Stimulated activated CD8-positive, alpha-beta memory T cell treated with anti-CD3 and anti-CD28 coated beads, Interleukin-15, amount 100 ng/mL, for 1 hour (primary cell): ENCODE results near the gene VAMP2.

Source experiments
- DNase-seq: peaks from one replicate; pipeline ENCODE4 v3.0.0-alpha.2; 2020; ENCODE audit warnings: low read depth

VAMP2 gene

GRCh38 chr17:8162233-8162996, at the start of gene VAMP2:
Gene VAMP2, minus strand, starts transcription at chr17:8162948. Its CDS starts 69 bp downstream, at chr17:8162879.
- peak; percentile 62 for DNase-seq

GRCh38 chr17:8210761-8211458, 48.2 kb upstream of the VAMP2 start:
- DNase-seq = no peak

GRCh38 chr17:8209907-8210760, 47.4 kb upstream of the VAMP2 start, which contains the start of gene AURKB:
Gene AURKB, minus strand, starts transcription at chr17:8210575. Its CDS starts 351 bp downstream, at chr17:8210224.
- DNase-seq = peak; percentile 83

- DNase-seq = no peak
Observed at GRCh38 chr17:8206536-8206935, 43.8 kb upstream of the VAMP2 start.

- DNase-seq = no peak
Observed at GRCh38 chr17:8204761-8205555, 42.2 kb upstream of the VAMP2 start.

- DNase-seq = no peak
Observed at GRCh38 chr17:8192070-8192815, 29.5 kb upstream of the VAMP2 start.

- DNase-seq = no peak
Observed at GRCh38 chr17:8190506-8190905, 27.8 kb upstream of the VAMP2 start.

- peak; percentile 82 for DNase-seq
Observed at GRCh38 chr17:8189711-8190477, 27.1 kb upstream of the VAMP2 start, which contains the start of gene BORCS6. Gene BORCS6, minus strand, starts transcription at chr17:8190180. Its CDS starts 40 bp downstream, at chr17:8190140.

GRCh38 chr17:8189041-8189710, 26.4 kb upstream of the VAMP2 start:
- DNase-seq = no peak

- DNase-seq = no peak
Observed at GRCh38 chr17:8188263-8188839, 25.6 kb upstream of the VAMP2 start.

GRCh38 chr17:8187517-8188262, 24.9 kb upstream of the VAMP2 start:
- DNase-seq = peak; percentile 87

- DNase-seq = peak; percentile 83
Observed at GRCh38 chr17:8186787-8187516, 24.2 kb upstream of the VAMP2 start.

- DNase-seq = no peak
Observed at GRCh38 chr17:8186446-8186786, 23.7 kb upstream of the VAMP2 start.

GRCh38 chr17:8185582-8186445, 23.1 kb upstream of the VAMP2 start:
- peak; percentile 87 for DNase-seq

- DNase-seq = no peak
Observed at GRCh38 chr17:8176998-8177731, 14.4 kb upstream of the VAMP2 start.
